ENCODE measurements around the gene GUCA1A.
"Not testable (repeated sequence)": the region's sequence is repeated elsewhere in the genome, so short reads cannot be mapped to it uniquely, and the experiment has no call there.

The GUCA1A gene

DNA sequence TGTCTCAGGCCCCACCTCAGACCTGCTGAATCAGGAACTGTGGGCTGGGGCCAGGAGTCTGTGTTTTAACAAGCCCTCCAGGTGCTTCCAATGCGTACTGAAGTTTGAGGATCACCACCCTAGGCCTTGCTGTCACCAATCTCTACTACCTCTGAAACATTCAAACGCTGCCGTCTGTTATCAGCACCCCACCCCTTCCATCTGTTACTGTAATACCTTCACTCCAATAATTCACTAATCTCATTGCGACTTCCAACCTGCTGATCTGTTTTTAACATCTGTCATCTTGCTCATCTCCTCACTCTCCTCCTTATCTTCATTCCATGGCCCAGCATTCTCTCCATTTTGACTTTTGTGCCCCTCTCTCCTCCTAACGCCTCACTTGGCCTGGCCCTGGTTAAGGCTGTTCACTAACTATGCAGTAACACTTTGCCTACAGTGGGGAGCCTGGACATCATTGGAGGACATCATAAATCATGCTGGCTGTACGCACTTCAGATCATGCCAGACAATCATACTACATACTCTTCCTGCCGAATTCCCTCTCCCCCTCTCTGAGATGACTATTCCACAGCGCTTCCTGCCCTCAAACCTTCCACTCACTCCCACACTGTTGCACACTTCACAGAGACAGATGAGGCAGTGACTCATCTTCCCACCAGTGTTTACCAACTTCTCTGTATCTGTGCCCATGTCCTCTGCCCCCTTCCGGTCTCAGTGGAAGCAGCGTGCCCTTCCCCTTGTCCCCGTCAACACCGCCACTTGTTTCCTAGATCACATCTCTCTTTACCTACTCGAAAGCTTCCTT lies 24.6 kb downstream of the GUCA1A start:
- no peak for TF ChIP-seq ZNF384 (IDR thresholded peaks at IDR 0.05)
- no peak for TF ChIP-seq FOXM1 (IDR thresholded peaks at IDR 0.05; ENCODE audit: borderline replicate concordance)
- TF ChIP-seq HDGF (IDR thresholded peaks at IDR 0.05; ENCODE audit: borderline replicate concordance): no peak
- TF ChIP-seq L3MBTL2 (conservative IDR thresholded peaks at IDR 0.05): no peak
- no peak for TF ChIP-seq CTBP1 (IDR thresholded peaks at IDR 0.05; ENCODE audit: borderline replicate concordance)
- no peak for TF ChIP-seq LEF1 (IDR thresholded peaks at IDR 0.05; ENCODE audit: borderline replicate concordance)
- DNase-seq (ENCODE audit: extremely low spot score): no peak
- ChIA-PET POLR2A (no interaction called here), CTCF (no interaction called here)

DNA sequence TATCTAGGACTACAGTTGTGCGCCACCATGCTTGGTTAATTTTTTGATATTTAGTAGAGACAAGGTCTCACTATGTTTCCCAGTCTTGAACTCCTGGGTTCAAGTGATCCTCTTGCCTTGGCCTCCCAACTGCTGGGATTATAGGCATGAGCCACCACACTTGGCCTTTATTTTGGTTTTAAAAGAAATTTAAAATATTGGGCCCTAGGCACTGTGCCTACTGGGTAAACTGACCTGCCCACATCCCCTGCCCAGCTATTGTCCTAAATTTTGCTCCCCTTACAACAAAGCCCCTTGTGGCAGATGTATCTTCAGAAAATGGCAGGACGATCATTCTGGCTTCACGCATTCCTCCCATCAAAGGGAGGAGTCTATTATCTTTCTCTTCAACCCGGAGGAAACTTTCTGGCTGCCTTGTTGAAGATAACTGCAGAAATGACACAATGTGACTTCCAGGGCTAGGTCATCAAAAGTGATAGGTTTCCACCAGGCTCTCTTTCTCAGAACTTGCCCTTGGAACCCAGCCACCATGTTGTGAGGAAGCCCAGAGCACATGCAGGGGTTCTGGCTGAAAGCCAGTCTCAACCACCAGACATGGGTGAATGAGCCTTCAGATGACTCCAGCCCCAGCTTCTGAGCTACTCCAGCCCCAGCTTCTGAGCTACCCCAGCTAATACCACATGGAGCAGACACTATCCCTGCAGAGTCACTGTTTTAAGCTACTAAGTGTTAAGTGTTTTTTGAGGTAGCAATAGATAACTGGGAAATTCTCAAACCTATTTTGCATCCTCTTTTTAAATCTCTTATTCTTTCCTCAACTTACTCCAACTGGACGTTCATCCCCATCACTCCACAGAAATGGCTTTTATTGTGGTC lies 26.2 kb downstream of the GUCA1A start:
- TF ChIP-seq TARDBP (IDR thresholded peaks at IDR 0.05) (no peak), ZNF384 (IDR thresholded peaks at IDR 0.05) (0 out of 2 replicates have a peak, but pooled peaks have one; percentile 28)
- DNase-seq (ENCODE audit: extremely low spot score): no peak
- CTCF ChIA-PET: interaction anchor here (1.0 kb wide), 1 partner anchor 15 kb away, joined by 5 read pairs; no protein-coding TSS in a partner anchor
- POLR2A ChIA-PET: no interaction called here

DNA sequence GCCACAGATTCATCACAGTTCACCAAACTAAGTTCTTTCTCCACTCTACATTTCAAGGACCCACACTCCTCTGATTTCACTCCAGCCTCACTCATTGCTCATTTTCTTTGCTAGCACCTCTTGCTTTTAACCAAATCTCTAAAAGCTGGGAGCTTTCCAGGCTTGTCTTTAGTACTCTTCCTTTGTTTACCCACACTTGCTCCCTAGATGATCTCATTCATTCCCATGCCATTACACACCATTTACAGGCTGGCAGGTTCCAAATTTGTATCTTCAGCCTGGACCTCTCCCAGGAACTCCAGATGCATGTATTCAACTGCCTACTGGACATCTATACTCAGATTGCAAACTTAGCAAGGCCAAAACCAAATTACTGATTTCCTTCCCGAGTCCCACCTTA lies 26.9 kb downstream of the GUCA1A start:
- ChIA-PET POLR2A (no interaction called here), CTCF (interaction anchor here (1.0 kb wide), 1 partner anchor 15 kb away, joined by 5 read pairs; no protein-coding TSS in a partner anchor)
- no peak for DNase-seq (ENCODE audit: extremely low spot score)
- TF ChIP-seq ARNT (IDR thresholded peaks at IDR 0.05) (no peak), ZNF384 (IDR thresholded peaks at IDR 0.05) (0 out of 2 replicates have a peak, but pooled peaks have one; percentile 3)

GRCh38 chr6:42201382-42201781 lies 28.2 kb downstream of the GUCA1A start:
- no peak for DNase-seq (ENCODE audit: extremely low spot score)
- TF ChIP-seq SP1 (IDR thresholded peaks at IDR 0.05) (no peak), NFRKB (IDR thresholded peaks at IDR 0.05) (no peak), FOXK2 (IDR thresholded peaks at IDR 0.05) (no peak), TARDBP (IDR thresholded peaks at IDR 0.05) (no peak), ZNF384 (IDR thresholded peaks at IDR 0.05) (no peak), CTBP1 (IDR thresholded peaks at IDR 0.05; ENCODE audit: borderline replicate concordance) (no peak), LEF1 (IDR thresholded peaks at IDR 0.05; ENCODE audit: borderline replicate concordance) (no peak), ARNT (IDR thresholded peaks at IDR 0.05) (no peak), BHLHE40 (IDR thresholded peaks at IDR 0.05; ENCODE audit: borderline replicate concordance) (no peak), FOXM1 (IDR thresholded peaks at IDR 0.05; ENCODE audit: borderline replicate concordance) (no peak), FOXA1 (IDR thresholded peaks at IDR 0.05) (no peak)
- TF ChIP-seq, protein P1, sequence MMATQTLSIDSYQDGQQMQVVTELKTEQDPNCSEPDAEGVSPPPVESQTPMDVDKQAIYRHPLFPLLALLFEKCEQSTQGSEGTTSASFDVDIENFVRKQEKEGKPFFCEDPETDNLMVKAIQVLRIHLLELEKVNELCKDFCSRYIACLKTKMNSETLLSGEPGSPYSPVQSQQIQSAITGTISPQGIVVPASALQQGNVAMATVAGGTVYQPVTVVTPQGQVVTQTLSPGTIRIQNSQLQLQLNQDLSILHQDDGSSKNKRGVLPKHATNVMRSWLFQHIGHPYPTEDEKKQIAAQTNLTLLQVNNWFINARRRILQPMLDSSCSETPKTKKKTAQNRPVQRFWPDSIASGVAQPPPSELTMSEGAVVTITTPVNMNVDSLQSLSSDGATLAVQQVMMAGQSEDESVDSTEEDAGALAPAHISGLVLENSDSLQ (IDR thresholded peaks at IDR 0.05): no peak
- ChIA-PET POLR2A (no interaction called here), CTCF (no interaction called here)

GRCh38 chr6:42202131-42202915 lies 29.2 kb downstream of the GUCA1A start:
- CTCF ChIA-PET: interaction anchor here (0.7 to 1.5 kb wide), 2 partner anchors 10 to 12 kb away, joined by 3 to 5 read pairs; no protein-coding TSS in a partner anchor
- not testable (repeated sequence) for DNase-seq (ENCODE audit: extremely low spot score)

DNA sequence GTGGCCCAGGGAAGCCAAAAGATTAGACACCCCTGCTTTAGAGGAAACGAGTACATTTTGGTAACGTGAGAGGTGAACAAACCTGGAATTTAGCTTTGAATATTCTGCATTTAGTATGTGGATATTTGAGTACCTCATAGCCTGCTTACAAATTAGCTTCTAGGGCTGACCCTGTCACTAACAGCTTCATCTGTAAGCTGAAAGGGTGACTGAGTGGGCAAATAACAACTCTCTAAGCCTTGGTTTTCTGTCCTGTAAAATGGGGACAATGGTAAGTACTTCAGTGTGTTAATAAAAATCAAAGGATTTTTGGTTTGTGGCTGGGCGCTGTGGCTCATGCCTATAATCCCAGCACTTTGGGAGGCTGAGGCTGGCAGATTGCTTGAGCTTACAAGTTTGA lies 30.0 kb downstream of the GUCA1A start:
- CTCF ChIA-PET: interaction anchor here (0.6 to 1.5 kb wide), 3 partner anchors 10 to 129 kb away, joined by 3 to 5 read pairs (median 3); no protein-coding TSS in a partner anchor
- TF ChIP-seq FOXA1 (IDR thresholded peaks at IDR 0.05) (no peak), TARDBP (IDR thresholded peaks at IDR 0.05) (no peak), LEF1 (IDR thresholded peaks at IDR 0.05; ENCODE audit: borderline replicate concordance) (no peak), L3MBTL2 (conservative IDR thresholded peaks at IDR 0.05) (no peak), FOXK2 (IDR thresholded peaks at IDR 0.05) (no peak), SP1 (IDR thresholded peaks at IDR 0.05) (no peak), ZNF384 (IDR thresholded peaks at IDR 0.05) (no peak), BHLHE40 (IDR thresholded peaks at IDR 0.05; ENCODE audit: borderline replicate concordance) (no peak), CTBP1 (IDR thresholded peaks at IDR 0.05; ENCODE audit: borderline replicate concordance) (no peak), FOXM1 (IDR thresholded peaks at IDR 0.05; ENCODE audit: borderline replicate concordance) (no peak), ARNT (IDR thresholded peaks at IDR 0.05) (no peak), NFRKB (IDR thresholded peaks at IDR 0.05) (no peak), SUZ12 (IDR thresholded peaks at IDR 0.05) (no peak), HDGF (IDR thresholded peaks at IDR 0.05; ENCODE audit: borderline replicate concordance) (no peak), ELF4 (IDR thresholded peaks at IDR 0.05) (no peak)
- TF ChIP-seq, protein P1 (IDR thresholded peaks at IDR 0.05): no peak
- POLR2A ChIA-PET: interaction anchor here (0.9 to 1.5 kb wide), 2 partner anchors 12 to 14 kb away, joined by 3 to 4 read pairs; partner anchors contain the start of gene MRPS10
- no peak for DNase-seq (ENCODE audit: extremely low spot score)

More at GRCh38 chr6:42202131-42202915, 29.2 kb downstream of the GUCA1A start:
- POLR2A ChIA-PET: interaction anchor here (0.9 to 1.5 kb wide), 2 partner anchors 12 to 15 kb away, joined by 3 to 4 read pairs; partner anchors contain the start of gene MRPS10

All from HEK293T (cell line).